GM23338 (cell line): ENCODE results near the gene HTT-AS. TPM values are rescaled to one million over a fixed set of nuclear protein-coding genes. Genes with fewer than 3 reads are reported as not detected.

Source experiments
- ATAC-seq: fragments of 200-7000 bp; cut with Tn5 transposase; 3 replicates; pipeline ENCODE4 v1.9.1; 2020
- DNase-seq: peaks from one replicate; pipeline ENCODE4 v3.0.0-alpha.2; 2015; ENCODE audit warnings: low spot score
- H2AFZ ChIP-seq: fragments of 200-600 bp; sonication (generic); 2 replicates; pipeline ENCODE4 v1.8.0; 2016; ENCODE audit warnings: antibody characterized with exemption, mild to moderate bottlenecking, moderate library complexity
- H3F3A ChIP-seq: fragments of 200-600 bp; sonication (generic); replicated peaks from 2 replicates; pipeline ENCODE4 v1.8.0; 2017; ENCODE audit warnings: antibody characterized with exemption, mixed run types, low read depth
- H3K27ac ChIP-seq: fragments of 200-600 bp; sonication (generic); 2 replicates; pipeline ENCODE4 v1.6.1; 2016; ENCODE audit warnings: low read depth
- H3K27me3 ChIP-seq: fragments of 200-600 bp; sonication (generic); 2 replicates; pipeline ENCODE4 v1.8.0; 2016; ENCODE audit warnings: mild to moderate bottlenecking, mixed run types, moderate library complexity; ENCODE audit not compliant: insufficient read depth
- H3K36me3 ChIP-seq: fragments of 200-600 bp; sonication (generic); 2 replicates; pipeline ENCODE4 v1.8.0; 2016; ENCODE audit warnings: mild to moderate bottlenecking; ENCODE audit not compliant: insufficient read depth
- H3K4me1 ChIP-seq: fragments of 200-600 bp; sonication (generic); 2 replicates; pipeline ENCODE4 v1.8.0; 2016; ENCODE audit warnings: mild to moderate bottlenecking, moderate library complexity; ENCODE audit not compliant: insufficient read depth
- H3K4me2 ChIP-seq: fragments of 200-600 bp; sonication (generic); 2 replicates; pipeline ENCODE4 v1.7.1; 2017; ENCODE audit warnings: mixed run types
- H3K4me3 ChIP-seq: fragments of 200-600 bp; sonication (generic); 2 replicates; pipeline ENCODE4 v1.6.1; 2016; ENCODE audit warnings: mixed run types
- H3K79me2 ChIP-seq: fragments of 200-600 bp; sonication (generic); replicated peaks from 2 replicates; pipeline ENCODE4 v1.8.0; 2017; ENCODE audit warnings: mild to moderate bottlenecking; ENCODE audit not compliant: insufficient read depth
- H3K9me2 ChIP-seq: fragments of 200-600 bp; sonication (generic); 2 replicates; pipeline ENCODE4 v1.8.0; 2017; ENCODE audit not compliant: insufficient read depth
- H4K20me1 ChIP-seq: fragments of 200-600 bp; sonication (generic); replicated peaks from 2 replicates; pipeline ENCODE4 v1.8.0; 2017; ENCODE audit warnings: mild to moderate bottlenecking; ENCODE audit not compliant: insufficient read depth
- H3K27ac Mint-ChIP-seq: 2 replicates; pipeline ENCODE4 v1.8.0; 2020; ENCODE audit warnings: inconsistent platforms, mild to moderate bottlenecking, moderate library complexity, mixed read lengths
- H3K27me3 Mint-ChIP-seq: 3 replicates; pipeline ENCODE4 v1.8.0; 2022; ENCODE audit warnings: low read depth, mild to moderate bottlenecking, moderate library complexity, mixed read lengths, inconsistent platforms; ENCODE audit not compliant: insufficient read depth, poor library complexity
- H3K36me3 Mint-ChIP-seq: 3 replicates; pipeline ENCODE4 v1.8.0; 2021; ENCODE audit warnings: low read depth, mild to moderate bottlenecking, inconsistent platforms, moderate library complexity, mixed read lengths
- H3K4me1 Mint-ChIP-seq: 3 replicates; pipeline ENCODE4 v1.8.0; 2020; ENCODE audit warnings: mild to moderate bottlenecking, inconsistent platforms, mixed read lengths
- H3K4me3 Mint-ChIP-seq: 3 replicates; pipeline ENCODE4 v1.8.0; 2021; ENCODE audit warnings: moderate library complexity, mild to moderate bottlenecking, inconsistent platforms, mixed read lengths
- H3K9me3 Mint-ChIP-seq: 3 replicates; pipeline ENCODE4 v1.8.0; 2020; ENCODE audit warnings: moderate library complexity, mild to moderate bottlenecking, inconsistent platforms, mixed read lengths
- CREB1 ChIP-seq: fragments of 250-450 bp; sonication (Bioruptor Pico); IDR thresholded peaks from 2 replicates; pipeline ENCODE4 v1.5.0; 2020; ENCODE audit warnings: low read depth, mild to moderate bottlenecking, moderate library complexity
- CTCF ChIP-seq, 2 experiments: fragments of 200-600 bp in 1 of 2; sonication (generic) in 1 of 2; conservative IDR thresholded peaks; 2 replicates each; pipeline versions ENCODE4 v1.5.1 to v1.6.1; 2016 to 2017; ENCODE audit warnings: antibody characterized with exemption in 2 of 2, low read depth in 2 of 2, mild to moderate bottlenecking in 2 of 2, moderate library complexity in 1 of 2
- ETS1 ChIP-seq: IDR thresholded peaks from 2 replicates; pipeline ENCODE4 v1.6.1; 2016; ENCODE audit warnings: antibody characterized with exemption
- EZH2 ChIP-seq: fragments of 200-600 bp; sonication (generic); IDR thresholded peaks from one replicate; pipeline ENCODE4 v1.8.0; 2017; ENCODE audit warnings: antibody characterized with exemption, mild to moderate bottlenecking, low read depth; ENCODE audit not compliant: unreplicated experiment
- EZH2phosphoT487 ChIP-seq: fragments of 200-600 bp; sonication (generic); IDR thresholded peaks from one replicate; pipeline ENCODE4 v1.8.1; 2018; ENCODE audit warnings: antibody characterized with exemption; ENCODE audit not compliant: unreplicated experiment
- JUNB ChIP-seq: IDR thresholded peaks from one replicate; pipeline ENCODE4 v1.6.1; 2016; ENCODE audit warnings: antibody characterized with exemption; ENCODE audit not compliant: unreplicated experiment
- NANOG ChIP-seq: IDR thresholded peaks from 2 replicates; pipeline ENCODE4 v1.6.1; 2016; ENCODE audit warnings: antibody characterized with exemption, borderline replicate concordance
- POLR2AphosphoS5 ChIP-seq: IDR thresholded peaks from 2 replicates; pipeline ENCODE4 v1.6.1; 2016; ENCODE audit warnings: antibody characterized with exemption, low read depth
- STAT1 ChIP-seq: IDR thresholded peaks from one replicate; pipeline ENCODE4 v1.6.1; 2016; ENCODE audit warnings: antibody characterized with exemption; ENCODE audit not compliant: unreplicated experiment
- ZNF331 ChIP-seq: fragments of 250-450 bp; sonication (Bioruptor Pico); IDR thresholded peaks from 2 replicates; pipeline ENCODE4 v1.5.0; 2020; ENCODE audit warnings: low read depth, mild to moderate bottlenecking, moderate library complexity
- polyA plus RNA-seq: library from polyadenylated mRNA; unstranded; fragments of >200 nt; fragmentation: Nextera tagmentation; extraction: Ambion mirVana; gene quantifications from 2 replicates; pipeline ENCODE4 v1.2.1, GENCODE V29; 2016
- total RNA-seq: library from RNA; depleted of rRNA; stranded (reverse); fragments of >200 nt; shearing (Covaris generic); gene quantifications from 2 replicates; pipeline ENCODE4 v1.2.3, GENCODE V29; 2014

HTT-AS gene
- total and polyA plus RNA-seq, 2 experiments from 2014 or later: not detected

- ATAC-seq: no peak
- Mint-ChIP-seq H3K27me3 (peaks cover 3% of the 10 kb centered on the region), H3K4me3 (no peak overlapping the region), H3K27ac (no peak overlapping the region), H3K9me3 (no peaks in the 10 kb centered on the region), H3K36me3 (no peaks in the 10 kb centered on the region), H3K4me1 (no peaks in the 10 kb centered on the region; the same call in 2 of the 3 replicates)
- Histone ChIP-seq H3K4me3 (no peak overlapping the region), H3K36me3 (no peaks in the 10 kb centered on the region), H3K27ac (no peak overlapping the region), H3K79me2 (no peaks in the 10 kb centered on the region), H3K27me3 (no peaks in the 10 kb centered on the region), H2AFZ (no peak overlapping the region), H3F3A (no peaks in the 10 kb centered on the region), H3K4me1 (no peaks in the 10 kb centered on the region), H3K4me2 (no peak overlapping the region), H3K9me2 (no peaks in the 10 kb centered on the region), H4K20me1 (no peaks in the 10 kb centered on the region; the same call in 1 of the 2 replicates)
- TF ChIP-seq NANOG (no peak), STAT1 (no peak), ZNF331 (CRISPR knock-in tag) (no peak), CREB1 (CRISPR knock-in tag) (no peak)
- no peak for DNase-seq
Observed at GRCh38 chr4:3026540-3026939, 47.8 kb downstream of the HTT-AS start.

- Histone ChIP-seq H3K4me1 (no peaks in the 10 kb centered on the region), H4K20me1 (no peaks in the 10 kb centered on the region; the same call in 1 of the 2 replicates), H3K79me2 (no peaks in the 10 kb centered on the region), H2AFZ (no peak overlapping the region), H3K4me2 (no peak overlapping the region), H3K4me3 (no peak overlapping the region), H3F3A (no peaks in the 10 kb centered on the region), H3K27ac (no peak overlapping the region), H3K27me3 (no peaks in the 10 kb centered on the region), H3K36me3 (no peaks in the 10 kb centered on the region), H3K9me2 (no peaks in the 10 kb centered on the region)
- peaks cover 3% of the 10 kb centered on the region for H3K27me3 Mint-ChIP-seq
- TF ChIP-seq POLR2AphosphoS5: no peak
- TF ChIP-seq CTCF (conservative IDR thresholded peaks at IDR 0.05; ENCODE audit: low read depth in 2 of 2): no peak
- no peak for TF ChIP-seq ZNF331 (CRISPR knock-in tag)
- no peak overlapping the region for H3K4me3 Mint-ChIP-seq
- H3K27ac Mint-ChIP-seq: no peak overlapping the region
- DNase-seq (no peak), ATAC-seq (no peak)
- H3K36me3 Mint-ChIP-seq: no peaks in the 10 kb centered on the region
- no peaks in the 10 kb centered on the region for H3K9me3 Mint-ChIP-seq
- H3K4me1 Mint-ChIP-seq: peaks cover 5% of the 10 kb centered on the region
Observed at GRCh38 chr4:3025881-3026280, 48.5 kb downstream of the HTT-AS start.

GRCh38 chr4:3022651-3023050, 51.7 kb downstream of the HTT-AS start:
- peaks cover 12% of the 10 kb centered on the region for H3K4me1 Mint-ChIP-seq
- H3K9me2 ChIP-seq: no peaks in the 10 kb centered on the region
- H3K4me3 Mint-ChIP-seq: no peak overlapping the region
- no peaks in the 10 kb centered on the region for H3K9me3 Mint-ChIP-seq
- H3K36me3 Mint-ChIP-seq: no peaks in the 10 kb centered on the region
- H3F3A ChIP-seq: no peaks in the 10 kb centered on the region
- no peaks in the 10 kb centered on the region for H3K36me3 ChIP-seq
- DNase-seq (no peak), ATAC-seq (no peak)
- no peak overlapping the region for H3K27ac Mint-ChIP-seq
- H3K4me3 ChIP-seq: no peak overlapping the region
- no peak overlapping the region for H3K27ac ChIP-seq
- no peaks in the 10 kb centered on the region for H3K27me3 ChIP-seq
- H4K20me1 ChIP-seq: no peaks in the 10 kb centered on the region
- no peak overlapping the region for H2AFZ ChIP-seq
- H3K4me2 ChIP-seq: no peak overlapping the region
- no peaks in the 10 kb centered on the region for H3K79me2 ChIP-seq
- H3K27me3 Mint-ChIP-seq: peaks cover 2% of the 10 kb centered on the region
- H3K4me1 ChIP-seq: no peaks in the 10 kb centered on the region
- no peak for TF ChIP-seq POLR2AphosphoS5
- TF ChIP-seq STAT1: no peak
- no peak for TF ChIP-seq JUNB
- no peak for TF ChIP-seq NANOG
- no peak for TF ChIP-seq EZH2
- no peak for TF ChIP-seq ZNF331 (CRISPR knock-in tag)
- no peak for TF ChIP-seq ETS1
- no peak for TF ChIP-seq EZH2phosphoT487
